Lower lobe of right lung (tissue), 2 donors: ENCODE results near the gene ARL10. TPM values are rescaled to one million over a fixed set of nuclear protein-coding genes. Genes with fewer than 3 reads are reported as not detected.

Source experiments
- ATAC-seq, 2 donors: fragments of 200-7000 bp; cut with Tn5 transposase; one replicate each; pipeline ENCODE4 v1.9.1; 2020 to 2022; ENCODE audit warnings: mild to moderate bottlenecking in 2 of 2, moderate library complexity in 2 of 2
- DNase-seq: peaks from one replicate; pipeline ENCODE4 v3.0.0-alpha.2; 2020
- H3K27ac ChIP-seq: fragments of 200-600 bp; one replicate; pipeline ENCODE4 v1.8.0; 2022
- H3K27me3 ChIP-seq: fragments of 200-600 bp; one replicate; pipeline ENCODE4 v1.8.0; 2022; ENCODE audit warnings: low read depth
- H3K36me3 ChIP-seq: fragments of 200-600 bp; one replicate; pipeline ENCODE4 v1.8.0; 2022; ENCODE audit warnings: mild to moderate bottlenecking
- H3K4me1 ChIP-seq: fragments of 200-600 bp; one replicate; pipeline ENCODE4 v1.8.0; 2022
- H3K4me3 ChIP-seq: fragments of 200-600 bp; one replicate; pipeline ENCODE4 v1.8.0; 2022; ENCODE audit warnings: mild to moderate bottlenecking
- H3K9me3 ChIP-seq: fragments of 200-600 bp; one replicate; pipeline ENCODE4 v1.8.0; 2022
- intact Hi-C: fragments of 100-400 bp; cut with DNase I; formaldehyde crosslinking; loops from one replicate; pipeline ENCODE4 v1.11.0; 2022
- total RNA-seq: library from RNA; stranded (reverse); fragmentation: NEBNext Ultra II Directional; extraction: Animal tissue kit (Norgen Biotek cat#: 25700); gene quantifications from one replicate; pipeline ENCODE4 v1.2.1, GENCODE V29; 2021
- TF ChIP-seq, protein P1 (sequence below): fragments of 200-600 bp; IDR thresholded peaks from one replicate; pipeline ENCODE4 v1.8.0; 2022; ENCODE audit warnings: antibody characterized with exemption, mild to moderate bottlenecking
- donor health status: DM: no; HTN: yes; CAD: no; lungs with severe emphysema.

Gene ARL10
- total RNA-seq, 1 donor from 2014 or later: 5.4 TPM

DNA sequence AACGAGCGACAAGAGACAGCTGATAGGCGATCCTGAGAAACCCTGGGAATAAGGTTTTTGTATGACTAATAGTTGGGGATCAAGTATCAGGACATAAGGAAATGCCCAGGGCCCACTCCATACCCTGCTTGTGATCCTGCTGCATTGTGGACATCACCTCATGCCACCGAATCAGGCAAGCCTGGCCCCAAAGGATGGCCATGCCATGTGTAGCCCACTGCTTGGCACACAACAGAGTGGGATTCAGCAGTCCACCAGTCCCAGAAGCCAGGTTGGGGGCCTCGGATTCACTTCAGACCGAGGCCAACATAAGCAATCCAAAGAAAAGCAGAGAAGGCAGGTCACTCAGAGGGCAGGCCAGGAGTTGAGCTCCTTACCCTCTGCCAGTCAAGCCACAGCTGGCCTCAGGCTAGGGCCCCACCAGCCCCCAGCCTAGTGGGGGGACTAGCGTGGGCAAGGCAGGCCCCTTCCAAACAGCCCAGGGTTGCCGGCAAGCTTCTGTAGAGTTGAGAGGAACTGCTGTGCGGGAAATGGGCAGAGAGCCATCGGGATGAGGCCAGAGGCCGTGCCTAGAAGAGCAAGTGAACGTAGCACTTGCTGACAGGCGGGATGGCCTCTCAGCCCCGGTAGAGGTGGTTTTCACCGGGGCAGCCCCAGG lies 18.1 kb downstream of the ARL10 start:
- peaks cover 44% of the 10 kb centered on the region for H3K36me3 ChIP-seq
- H3K4me1 ChIP-seq: peaks cover 11% of the 10 kb centered on the region
- no peak overlapping the region for H3K27ac ChIP-seq
- no peaks in the 10 kb centered on the region for H3K27me3 ChIP-seq
- intact Hi-C loops: no loop called here
- ATAC-seq (no peak), DNase-seq (no peak)
- TF ChIP-seq, protein P1, sequence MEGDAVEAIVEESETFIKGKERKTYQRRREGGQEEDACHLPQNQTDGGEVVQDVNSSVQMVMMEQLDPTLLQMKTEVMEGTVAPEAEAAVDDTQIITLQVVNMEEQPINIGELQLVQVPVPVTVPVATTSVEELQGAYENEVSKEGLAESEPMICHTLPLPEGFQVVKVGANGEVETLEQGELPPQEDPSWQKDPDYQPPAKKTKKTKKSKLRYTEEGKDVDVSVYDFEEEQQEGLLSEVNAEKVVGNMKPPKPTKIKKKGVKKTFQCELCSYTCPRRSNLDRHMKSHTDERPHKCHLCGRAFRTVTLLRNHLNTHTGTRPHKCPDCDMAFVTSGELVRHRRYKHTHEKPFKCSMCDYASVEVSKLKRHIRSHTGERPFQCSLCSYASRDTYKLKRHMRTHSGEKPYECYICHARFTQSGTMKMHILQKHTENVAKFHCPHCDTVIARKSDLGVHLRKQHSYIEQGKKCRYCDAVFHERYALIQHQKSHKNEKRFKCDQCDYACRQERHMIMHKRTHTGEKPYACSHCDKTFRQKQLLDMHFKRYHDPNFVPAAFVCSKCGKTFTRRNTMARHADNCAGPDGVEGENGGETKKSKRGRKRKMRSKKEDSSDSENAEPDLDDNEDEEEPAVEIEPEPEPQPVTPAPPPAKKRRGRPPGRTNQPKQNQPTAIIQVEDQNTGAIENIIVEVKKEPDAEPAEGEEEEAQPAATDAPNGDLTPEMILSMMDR: no peak
- H3K9me3 ChIP-seq: no peaks in the 10 kb centered on the region
- no peak overlapping the region for H3K4me3 ChIP-seq

DNA sequence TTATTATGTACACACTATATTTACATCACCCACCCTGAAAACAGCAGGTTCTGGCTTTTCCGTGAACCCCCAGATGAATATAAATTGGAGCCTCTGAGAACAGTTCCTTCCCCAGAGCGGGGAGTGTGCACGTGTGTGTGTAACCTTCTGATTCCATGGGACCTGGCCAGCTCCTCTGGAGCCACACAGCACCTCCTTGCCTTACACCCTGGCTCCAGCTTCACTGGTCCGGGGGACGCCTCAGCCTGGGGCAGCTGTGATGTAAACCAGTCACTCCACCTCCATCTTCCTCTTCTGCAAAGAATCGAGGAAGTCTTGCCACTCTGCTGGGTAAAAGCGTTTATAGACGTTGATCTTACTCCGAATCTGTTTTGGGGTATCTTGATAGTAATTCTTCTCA lies 18.7 kb downstream of the ARL10 start:
- intact Hi-C loops: no loop called here
- ATAC-seq (no peak), DNase-seq (no peak)
- Histone ChIP-seq H3K27me3 (no peaks in the 10 kb centered on the region), H3K4me3 (no peak overlapping the region), H3K9me3 (no peaks in the 10 kb centered on the region), H3K4me1 (peaks cover 11% of the 10 kb centered on the region), H3K36me3 (peaks cover 44% of the 10 kb centered on the region), H3K27ac (no peak overlapping the region)
- TF ChIP-seq, protein P1: no peak

DNA sequence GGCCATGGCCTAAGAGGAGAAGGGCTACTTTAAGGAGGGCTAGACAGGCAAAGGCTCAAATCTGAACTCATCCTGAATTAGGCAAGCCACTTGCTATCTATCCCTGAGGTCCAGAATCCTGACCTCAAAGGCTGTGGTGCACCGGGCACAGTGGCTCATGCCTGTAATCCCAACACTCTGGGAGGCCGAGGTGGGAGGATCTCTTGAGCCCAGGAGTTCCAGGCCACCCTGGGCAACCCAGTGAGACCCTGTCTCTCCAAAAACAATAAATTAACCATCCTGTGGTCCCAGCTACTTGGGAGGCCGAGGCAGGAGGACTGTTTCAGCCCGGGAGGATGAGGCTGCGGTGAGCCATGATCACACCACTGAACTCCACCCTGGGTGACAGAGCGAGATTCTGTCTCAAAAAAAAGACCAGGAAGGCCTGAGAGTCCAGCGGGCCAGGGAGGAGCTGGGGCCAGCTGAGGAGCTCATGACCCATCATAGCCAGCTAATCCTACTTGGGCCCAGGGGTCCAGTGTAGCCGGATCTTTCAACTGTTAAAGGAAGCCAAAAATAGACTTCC lies 19.2 kb downstream of the ARL10 start:
- no peaks in the 10 kb centered on the region for H3K27me3 ChIP-seq
- intact Hi-C loops: no loop called here
- H3K27ac ChIP-seq: no peak overlapping the region
- TF ChIP-seq, protein P1: no peak
- ATAC-seq (no peak), DNase-seq (no peak)
- H3K9me3 ChIP-seq: no peaks in the 10 kb centered on the region
- H3K4me1 ChIP-seq: peaks cover 11% of the 10 kb centered on the region
- no peak overlapping the region for H3K4me3 ChIP-seq
- H3K36me3 ChIP-seq: peaks cover 44% of the 10 kb centered on the region

DNA sequence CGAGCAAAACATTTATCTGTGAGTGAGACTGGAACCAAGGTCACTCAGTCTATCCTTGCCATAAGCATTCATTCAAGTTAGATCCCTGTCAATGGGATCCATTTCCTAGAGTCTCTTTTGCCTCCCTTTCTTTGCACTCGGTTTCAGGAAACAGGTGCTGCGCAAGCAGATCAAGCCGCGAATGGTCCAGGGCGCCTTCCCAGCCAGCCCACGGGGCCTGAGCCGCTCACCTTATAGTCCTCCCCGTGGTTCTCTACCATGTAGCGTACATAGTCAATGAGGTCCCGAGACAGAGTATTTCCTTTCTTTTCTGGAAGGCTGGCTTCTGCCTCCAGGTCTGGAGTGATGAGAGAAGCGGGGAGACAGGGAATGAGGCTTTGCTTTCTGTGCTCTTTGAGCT lies 19.7 kb downstream of the ARL10 start:
- peaks cover 44% of the 10 kb centered on the region for H3K36me3 ChIP-seq
- intact Hi-C loops: no loop called here
- no peaks in the 10 kb centered on the region for H3K27me3 ChIP-seq
- no peak overlapping the region for H3K4me3 ChIP-seq
- TF ChIP-seq, protein P1: no peak
- no peak overlapping the region for H3K27ac ChIP-seq
- DNase-seq (no peak), ATAC-seq (no peak)
- no peaks in the 10 kb centered on the region for H3K9me3 ChIP-seq
- peaks cover 17% of the 10 kb centered on the region for H3K4me1 ChIP-seq

DNA sequence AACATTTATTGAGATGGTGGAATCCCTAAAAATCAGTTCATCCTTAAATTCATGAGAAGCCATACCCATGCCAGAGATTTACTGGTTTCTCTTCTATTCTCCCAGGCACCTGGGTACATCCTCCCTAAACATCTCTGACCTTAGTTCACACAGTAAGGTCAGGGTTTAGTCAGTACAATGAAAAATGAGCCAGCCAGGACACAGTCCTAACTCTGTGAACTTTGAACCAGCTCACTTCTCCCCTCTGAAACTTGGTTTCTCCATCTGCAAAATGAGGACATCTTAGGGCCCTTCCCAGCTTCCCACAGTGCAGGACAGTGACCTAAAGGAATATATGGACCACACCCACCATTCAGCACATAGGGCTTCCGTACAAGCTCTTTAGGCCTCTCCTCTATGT lies 21.2 kb downstream of the ARL10 start:
- no peak for DNase-seq
- ATAC-seq: no peak
- no peaks in the 10 kb centered on the region for H3K27me3 ChIP-seq
- peaks cover 53% of the 10 kb centered on the region for H3K36me3 ChIP-seq
- TF ChIP-seq, protein P1: no peak
- peaks cover 23% of the 10 kb centered on the region for H3K4me1 ChIP-seq
- intact Hi-C loops: no loop called here
- no peaks in the 10 kb centered on the region for H3K9me3 ChIP-seq
- H3K4me3 ChIP-seq: no peak overlapping the region
- no peak overlapping the region for H3K27ac ChIP-seq
